Activated CD4-positive, alpha-beta T cell treated with anti-CD3 and anti-CD28 coated beads, Interleukin-2, amount 50 U/mL, for 4 hours (primary cell): Measurements from ENCODE around the gene STUB1.

Experiments used
- DNase-seq, 2 experiments: peaks; one replicate each; pipeline ENCODE4 v3.0.0-alpha.2; 2020

STUB1 gene

DNA sequence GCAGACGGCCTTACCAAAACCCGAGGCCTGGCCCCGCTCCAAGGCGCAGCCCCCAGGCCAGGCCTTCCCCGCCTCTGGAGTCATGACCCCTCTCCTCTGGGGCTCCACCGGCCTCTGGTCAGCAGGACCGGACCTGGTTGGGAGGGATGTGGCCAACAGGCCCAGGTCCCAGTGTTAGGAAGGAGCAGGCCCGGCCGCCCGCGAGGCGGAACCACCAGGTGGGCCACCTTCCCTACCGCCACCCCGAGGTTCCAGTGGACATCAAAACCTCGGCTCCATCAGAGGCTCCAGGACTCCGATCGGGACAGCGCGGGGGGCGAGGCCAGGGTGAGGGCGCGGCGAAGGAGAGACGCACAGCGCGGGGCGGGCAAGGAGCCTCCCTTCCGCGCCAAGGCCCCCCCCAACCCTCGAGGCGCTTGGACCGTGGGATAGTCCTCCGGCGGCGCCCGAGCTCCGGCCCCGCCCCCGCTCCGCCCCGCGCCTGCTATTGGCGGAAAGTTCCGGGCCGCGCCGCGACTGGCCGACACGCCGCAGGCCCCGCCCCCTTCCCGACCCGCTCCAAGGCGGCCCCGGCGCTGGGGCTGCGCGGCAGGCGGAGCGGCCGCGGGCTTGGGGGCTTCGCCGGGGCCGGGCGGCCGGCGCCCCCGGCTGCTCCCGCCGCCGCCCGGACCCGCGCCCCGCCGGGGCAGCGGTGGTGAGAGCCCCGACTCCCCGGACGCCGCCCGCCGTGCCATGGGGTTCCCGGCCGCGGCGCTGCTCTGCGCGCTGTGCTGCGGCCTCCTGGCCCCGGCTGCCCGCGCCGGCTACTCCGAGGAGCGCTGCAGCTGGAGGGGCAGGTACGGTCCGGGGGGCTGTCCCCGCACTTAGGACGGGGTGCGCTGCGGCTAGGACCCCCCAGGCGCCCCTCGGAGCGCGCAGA, 34.6 kb downstream of the STUB1 start, which contains the start of gene METRN:
TSS of gene METRN (plus strand) at position 561 of the 919 bp plus-strand sequence. CDS start at position 733, 172 bp downstream.
- peak; percentile 82 for DNase-seq

DNA sequence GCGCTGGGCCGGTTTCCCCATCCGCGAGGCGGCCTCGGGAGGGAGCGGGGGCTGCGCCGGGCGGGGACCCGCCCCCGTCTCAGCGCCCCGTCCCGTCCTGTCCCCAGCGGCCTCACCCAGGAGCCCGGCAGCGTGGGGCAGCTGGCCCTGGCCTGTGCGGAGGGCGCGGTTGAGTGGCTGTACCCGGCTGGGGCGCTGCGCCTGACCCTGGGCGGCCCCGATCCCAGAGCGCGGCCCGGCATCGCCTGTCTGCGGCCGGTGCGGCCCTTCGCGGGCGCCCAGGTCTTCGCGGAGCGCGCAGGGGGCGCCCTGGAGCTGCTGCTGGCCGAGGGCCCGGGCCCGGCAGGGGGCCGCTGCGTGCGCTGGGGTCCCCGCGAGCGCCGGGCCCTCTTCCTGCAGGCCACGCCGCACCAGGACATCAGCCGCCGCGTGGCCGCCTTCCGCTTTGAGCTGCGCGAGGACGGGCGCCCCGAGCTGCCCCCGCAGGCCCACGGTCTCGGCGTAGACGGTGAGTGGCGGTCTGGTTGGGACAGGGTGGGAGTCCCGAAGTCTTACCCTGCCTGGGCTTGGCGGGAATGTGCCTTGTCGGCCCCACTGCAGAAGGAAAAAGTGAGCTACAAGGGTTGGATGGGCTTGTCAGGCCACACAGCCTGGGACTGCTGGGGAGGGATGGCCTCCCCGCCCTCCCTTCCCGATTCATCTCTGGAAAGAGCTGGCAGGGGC, 35.4 kb downstream of the STUB1 start:
- no peak for DNase-seq

- DNase-seq, result no peak
Measured at GRCh38 chr16:716200-716568, 36.0 kb downstream of the STUB1 start.

- no peak for DNase-seq
Measured at GRCh38 chr16:716768-717325, 36.6 kb downstream of the STUB1 start.

- no peak for DNase-seq
Measured at GRCh38 chr16:717450-718245, 37.4 kb downstream of the STUB1 start.

DNA sequence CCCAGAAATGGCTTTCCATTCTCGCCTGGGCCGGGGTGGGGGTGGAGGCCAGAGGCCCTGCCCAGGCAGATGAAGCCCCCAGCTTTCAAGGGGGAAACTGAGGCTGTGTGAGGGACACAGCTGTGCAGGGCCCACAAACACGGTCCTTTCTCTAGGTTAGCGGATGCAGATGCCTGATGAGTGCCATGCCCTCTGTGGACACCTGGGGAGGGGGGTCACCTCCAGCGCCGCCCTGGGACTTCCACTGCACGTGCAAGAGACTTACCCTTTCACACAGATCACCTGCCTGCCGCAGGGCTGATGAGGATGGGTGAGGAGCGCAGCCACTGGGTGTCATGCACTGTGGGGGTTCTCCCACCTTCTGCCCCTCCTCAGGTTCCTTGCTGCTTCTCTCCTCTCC, 38.2 kb downstream of the STUB1 start:
- DNase-seq, result no peak

DNA sequence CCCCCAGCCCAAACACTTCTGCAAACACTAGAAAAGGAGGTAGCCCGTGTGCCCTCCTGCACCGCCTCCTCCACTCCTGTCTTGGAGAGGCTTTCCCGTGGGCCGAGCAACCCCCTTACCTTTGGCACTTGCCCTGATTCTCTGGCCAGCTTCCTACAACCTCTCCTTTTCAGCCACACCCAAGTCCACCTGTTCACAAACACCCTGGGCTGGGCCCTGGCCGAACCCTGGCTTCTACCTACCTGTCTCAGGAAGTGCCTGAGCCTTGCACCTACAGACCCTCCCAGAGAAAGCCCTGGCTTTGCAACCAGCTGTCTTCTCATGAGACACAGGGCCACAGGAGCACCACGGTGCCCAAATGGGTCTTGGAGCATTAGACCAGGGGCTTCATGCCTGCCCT, 38.7 kb downstream of the STUB1 start:
- no peak for DNase-seq

DNA sequence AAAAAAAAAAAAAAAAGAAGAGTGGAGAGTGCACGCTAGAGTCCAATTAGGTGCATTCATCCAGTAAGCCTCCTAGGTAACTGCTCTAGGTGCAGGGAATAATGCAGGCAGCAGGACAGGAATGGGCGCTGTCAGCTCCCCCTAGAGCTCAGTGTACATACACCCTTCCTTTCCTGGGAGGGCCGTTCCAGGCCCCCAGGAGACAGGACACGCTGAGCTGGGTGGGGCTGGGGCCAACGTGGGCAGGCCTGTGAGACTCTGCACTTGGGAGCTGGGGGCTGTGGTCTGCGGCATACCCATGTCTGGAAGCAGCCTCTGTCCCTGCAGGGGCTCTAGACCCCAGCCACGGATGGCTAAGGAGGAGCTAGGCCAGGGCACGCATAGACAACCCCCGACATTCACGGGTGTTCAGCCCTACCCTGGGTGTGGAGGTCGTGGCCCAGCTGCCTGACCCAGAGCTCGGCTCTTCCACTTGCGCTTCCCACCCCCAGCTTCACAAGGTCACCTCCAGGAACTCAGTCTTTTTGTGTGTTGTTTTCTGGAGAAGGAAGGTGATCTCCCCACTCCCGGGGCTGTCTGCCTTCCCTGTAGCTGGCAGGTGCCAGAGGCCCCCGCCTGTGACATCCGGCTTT, 39.7 kb downstream of the STUB1 start:
- no peak for DNase-seq

DNA sequence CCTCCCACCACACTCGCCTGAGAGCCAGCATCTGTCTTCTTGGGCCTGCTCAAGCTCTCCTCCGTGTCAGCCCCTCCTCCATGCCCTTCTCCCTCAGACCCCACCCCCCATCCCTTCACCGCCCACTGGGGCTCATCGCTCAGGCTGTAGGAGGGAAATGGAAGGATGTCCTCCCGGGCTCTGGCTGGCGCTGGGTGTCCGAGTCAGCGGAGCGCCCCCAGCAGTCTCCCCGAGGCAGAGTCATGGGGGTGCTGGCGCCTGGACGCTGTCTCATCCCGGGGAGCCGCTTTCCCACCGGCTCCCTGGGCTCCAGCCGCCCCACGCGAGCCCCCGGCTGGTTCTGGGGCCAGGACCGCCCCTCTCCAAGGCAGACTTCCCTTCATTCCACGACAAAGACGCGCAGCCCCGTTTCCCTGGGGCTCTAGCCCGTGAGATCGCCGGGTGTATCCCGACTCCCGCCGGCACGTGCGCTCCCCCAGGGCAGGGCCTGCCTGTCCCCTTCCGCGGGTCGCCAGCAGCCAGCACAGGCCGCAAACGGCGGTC, 40.3 kb downstream of the STUB1 start:
- peak in 1 of 2 experiments; percentile 26 for DNase-seq

DNA sequence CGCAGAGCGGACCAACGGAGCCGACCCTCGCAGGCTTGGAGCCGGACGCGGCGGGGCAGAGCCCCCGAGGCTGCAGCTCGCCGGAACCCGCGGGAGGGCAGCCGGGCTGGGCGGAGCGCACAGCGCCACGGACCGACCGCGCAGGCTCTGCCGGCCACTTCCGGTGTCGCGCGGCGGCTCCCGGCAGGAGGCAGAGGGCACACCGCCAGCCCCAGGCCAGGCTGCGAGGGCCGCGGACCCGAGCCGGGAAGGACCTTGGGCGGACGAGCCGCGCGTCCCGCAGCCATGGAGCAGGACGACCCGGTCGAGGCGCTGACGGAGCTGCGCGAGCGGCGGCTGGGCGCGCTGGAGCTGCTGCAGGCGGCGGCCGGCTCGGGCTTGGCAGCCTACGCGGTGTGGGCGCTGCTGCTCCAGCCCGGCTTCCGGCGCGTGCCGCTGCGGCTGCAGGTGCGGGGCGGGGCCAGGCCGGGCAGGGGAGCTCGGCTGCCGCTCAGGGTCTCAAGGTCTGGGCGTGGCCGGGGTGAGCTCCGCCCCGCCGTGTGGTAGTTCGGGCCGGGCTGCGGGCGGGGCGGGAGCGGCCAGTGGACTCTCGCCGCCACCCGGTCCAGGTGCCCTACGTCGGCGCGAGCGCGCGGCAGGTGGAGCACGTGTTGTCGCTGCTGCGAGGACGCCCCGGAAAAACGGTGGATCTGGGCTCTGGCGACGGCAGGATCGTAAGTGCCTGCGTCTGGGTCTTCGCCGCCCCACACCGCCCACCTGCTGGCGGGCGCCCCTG, 41.0 kb downstream of the STUB1 start, which contains the start of gene ANTKMT:
TSS of gene ANTKMT (plus strand) at position 157 of the 775 bp plus-strand sequence. CDS start at position 286, 129 bp downstream.
- DNase-seq, result peak in 1 of 2 experiments; percentile 35

DNA sequence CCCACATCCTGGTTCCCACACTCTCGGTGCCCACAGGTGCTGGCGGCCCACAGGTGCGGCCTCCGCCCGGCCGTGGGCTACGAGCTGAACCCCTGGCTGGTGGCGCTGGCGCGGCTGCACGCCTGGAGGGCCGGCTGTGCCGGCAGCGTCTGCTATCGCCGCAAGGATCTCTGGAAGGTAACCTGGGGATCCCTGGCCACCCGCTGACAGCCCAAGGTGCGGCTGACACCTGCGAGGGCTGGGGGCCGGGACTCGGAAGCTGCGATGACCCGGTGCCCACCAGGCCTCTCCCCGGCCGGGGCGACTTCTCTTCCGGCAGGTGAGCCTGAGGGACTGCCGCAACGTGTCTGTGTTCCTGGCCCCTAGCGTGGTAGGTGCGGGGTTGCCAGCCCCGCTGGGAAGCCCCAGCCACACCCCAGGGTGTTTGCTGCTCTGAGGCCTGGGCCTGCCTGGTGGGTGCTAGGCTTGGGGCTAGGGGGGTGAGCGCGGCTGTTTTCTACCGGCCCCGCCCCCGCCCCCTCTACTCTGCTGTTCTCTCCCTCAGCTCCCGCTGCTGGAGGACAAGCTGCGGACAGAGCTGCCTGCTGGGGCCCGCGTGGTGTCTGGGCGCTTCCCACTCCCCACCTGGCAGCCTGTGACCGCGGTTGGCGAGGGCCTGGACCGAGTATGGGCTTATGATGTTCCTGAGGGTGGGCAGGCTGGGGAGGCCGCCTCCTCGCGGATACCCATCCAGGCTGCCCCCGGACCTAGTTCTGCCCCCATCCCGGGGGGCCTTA, 41.7 kb downstream of the STUB1 start:
- DNase-seq, result no peak

GRCh38 chr16:722835-723633, 42.8 kb downstream of the STUB1 start:
- DNase-seq, result no peak

DNA sequence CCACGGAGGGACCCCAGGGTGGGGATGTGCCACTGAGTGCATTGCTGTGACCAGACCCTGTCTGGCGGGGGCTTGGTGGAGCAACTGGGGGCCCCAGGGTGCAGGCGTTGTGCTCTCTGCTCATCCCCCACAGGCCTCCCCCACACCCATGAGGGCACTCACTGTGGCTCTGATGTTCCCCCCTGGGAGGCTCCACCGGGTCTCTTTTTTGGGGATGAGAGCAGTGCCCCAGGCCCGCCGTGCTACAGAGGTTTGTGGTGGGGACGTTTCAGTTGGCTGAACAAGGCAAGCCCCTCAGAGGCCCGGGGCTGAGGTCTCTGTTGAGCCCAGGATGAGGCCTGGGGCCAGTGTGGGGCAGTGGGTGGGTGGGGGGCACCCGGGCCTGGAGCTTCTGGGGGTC, 43.5 kb downstream of the STUB1 start:
- no peak for DNase-seq

- no peak for DNase-seq
Measured at GRCh38 chr16:724188-725040, 44.2 kb downstream of the STUB1 start.

GRCh38 chr16:725041-725376, 44.8 kb downstream of the STUB1 start:
- no peak for DNase-seq

DNA sequence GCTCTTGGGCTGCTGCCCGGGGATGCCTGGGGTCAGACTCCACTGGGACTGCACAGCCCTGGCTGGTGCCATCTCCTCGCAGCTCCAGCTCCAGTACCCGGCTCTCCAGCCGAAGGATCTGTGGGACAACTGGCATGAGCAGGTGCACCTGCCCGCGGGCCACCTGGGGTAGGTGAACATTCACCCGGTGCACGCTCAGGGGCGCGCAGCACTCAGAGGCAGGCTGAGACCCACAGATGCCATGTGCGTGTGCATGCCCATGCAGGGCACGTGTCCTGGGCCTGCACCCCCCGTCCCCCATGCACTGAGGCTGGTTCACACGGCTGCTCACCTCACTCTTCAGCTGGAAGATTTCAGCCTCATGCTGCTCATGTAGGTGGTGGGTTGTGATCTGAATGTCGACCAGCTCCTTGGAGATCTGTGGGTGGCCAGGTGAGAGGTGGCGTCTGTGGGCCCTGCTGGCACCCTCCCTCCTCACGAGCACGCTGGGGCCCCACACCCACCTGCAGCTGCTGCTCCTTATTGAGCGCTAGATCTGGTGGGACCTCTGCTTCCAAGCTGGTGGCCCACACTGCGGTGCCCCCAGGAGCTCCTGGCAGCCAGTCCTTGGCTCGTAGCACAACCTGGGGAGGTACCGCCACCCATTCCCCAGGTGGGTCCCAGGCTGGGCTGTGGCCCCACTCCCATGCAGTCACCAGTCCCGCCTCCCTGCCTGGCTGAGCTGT, 45.4 kb downstream of the STUB1 start:
- DNase-seq, result no peak

DNA sequence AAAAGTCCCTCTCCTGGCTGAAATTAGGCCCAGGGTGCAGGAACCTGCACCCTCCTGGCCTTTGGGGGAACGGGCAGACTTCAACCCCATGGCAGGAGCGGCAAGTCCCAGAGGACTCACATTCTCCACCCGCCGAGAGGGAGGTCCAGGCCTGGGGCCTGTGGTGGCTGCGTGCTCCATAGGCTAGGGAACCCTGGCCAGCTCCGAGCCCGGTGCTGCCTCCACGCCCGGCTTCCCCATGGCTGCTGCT, 45.9 kb downstream of the STUB1 start:
- no peak for DNase-seq
